Erythroblast (primary cell): ENCODE results near the gene CDC42BPG.
A peak's percentile ranks its signal among the peaks of the same experiment; 100 is the strongest.

Source experiments
- DNase-seq, 2 experiments: peaks; one replicate each; lab custom pipeline; 2025; lab: John Stamatoyannopoulos, UW
- GATA1 ChIP-seq: IDR thresholded peaks from 2 replicates; pipeline ENCODE4 v1.6.1; 2011; ENCODE audit warnings: low read depth, mild to moderate bottlenecking, control low read depth, low read length, moderate library complexity
- POLR2A ChIP-seq: IDR thresholded peaks from 2 replicates; pipeline ENCODE4 v1.6.1; 2011; ENCODE audit warnings: mild to moderate bottlenecking, low read length

Gene CDC42BPG

DNA sequence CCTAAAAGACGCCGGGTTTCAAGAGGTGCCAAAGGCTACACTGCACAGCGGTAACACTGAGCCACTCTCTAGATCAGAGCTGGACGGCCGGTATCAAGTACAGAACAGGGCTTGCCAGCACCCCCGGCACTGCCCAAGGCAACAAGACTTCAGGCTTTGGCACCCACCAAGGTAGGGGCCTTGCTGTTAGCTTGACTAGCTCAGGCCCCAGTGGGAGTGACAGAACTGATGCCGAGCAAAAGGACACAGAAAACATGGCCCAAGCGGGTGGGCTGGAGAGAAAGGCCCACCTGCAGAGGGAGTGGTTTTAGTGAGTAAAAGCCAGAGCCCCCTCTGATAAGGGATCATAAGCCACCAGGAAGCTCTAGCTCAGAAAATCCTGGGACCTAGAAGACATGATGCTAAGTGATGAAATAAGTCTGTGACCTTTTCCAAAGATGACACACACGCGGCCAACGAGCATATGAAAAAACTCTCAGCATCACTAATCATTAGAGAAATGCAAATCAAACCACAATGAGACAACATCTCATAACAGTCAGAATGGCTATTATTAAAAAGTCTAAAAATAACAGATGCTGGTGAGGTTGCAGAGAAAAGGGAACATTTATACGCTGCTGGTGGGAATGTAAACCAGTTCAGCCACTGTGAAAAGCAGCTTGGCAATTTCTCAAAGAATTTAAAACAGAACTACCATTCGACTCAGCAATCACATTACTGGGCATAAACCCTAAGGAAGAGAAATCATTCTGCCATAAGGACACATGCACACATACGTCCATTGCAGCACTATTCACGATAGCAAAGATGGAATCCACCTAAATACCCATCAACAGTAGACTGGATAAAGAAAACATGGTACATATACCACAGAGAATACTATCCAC is 21.1 kb upstream of the CDC42BPG start:
- DNase-seq: no peak
- TF ChIP-seq GATA1: no peak
- TF ChIP-seq POLR2A: no peak

GRCh38 chr11:64864473-64865285 is 20.2 kb upstream of the CDC42BPG start:
- no peak for TF ChIP-seq POLR2A
- DNase-seq: no peak

DNA sequence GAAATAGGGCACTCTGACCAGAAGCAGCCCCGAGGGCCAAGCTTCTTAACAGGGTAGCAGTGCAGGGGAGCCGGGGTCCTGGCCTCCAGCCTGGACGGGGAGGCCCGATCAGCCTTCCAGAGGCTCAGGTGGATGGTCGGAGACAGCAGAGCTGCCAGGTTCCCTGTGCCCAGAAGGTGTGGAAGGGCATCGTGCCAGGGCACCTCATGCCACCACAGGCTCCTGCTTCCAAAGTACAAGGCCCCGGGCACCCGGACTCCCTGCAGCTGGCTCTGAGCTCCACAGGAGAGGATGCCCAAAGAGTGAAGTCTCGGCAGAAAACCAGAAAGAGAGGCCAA is 19.7 kb upstream of the CDC42BPG start:
- no peak for DNase-seq
- TF ChIP-seq GATA1 (no peak), POLR2A (no peak)

DNA sequence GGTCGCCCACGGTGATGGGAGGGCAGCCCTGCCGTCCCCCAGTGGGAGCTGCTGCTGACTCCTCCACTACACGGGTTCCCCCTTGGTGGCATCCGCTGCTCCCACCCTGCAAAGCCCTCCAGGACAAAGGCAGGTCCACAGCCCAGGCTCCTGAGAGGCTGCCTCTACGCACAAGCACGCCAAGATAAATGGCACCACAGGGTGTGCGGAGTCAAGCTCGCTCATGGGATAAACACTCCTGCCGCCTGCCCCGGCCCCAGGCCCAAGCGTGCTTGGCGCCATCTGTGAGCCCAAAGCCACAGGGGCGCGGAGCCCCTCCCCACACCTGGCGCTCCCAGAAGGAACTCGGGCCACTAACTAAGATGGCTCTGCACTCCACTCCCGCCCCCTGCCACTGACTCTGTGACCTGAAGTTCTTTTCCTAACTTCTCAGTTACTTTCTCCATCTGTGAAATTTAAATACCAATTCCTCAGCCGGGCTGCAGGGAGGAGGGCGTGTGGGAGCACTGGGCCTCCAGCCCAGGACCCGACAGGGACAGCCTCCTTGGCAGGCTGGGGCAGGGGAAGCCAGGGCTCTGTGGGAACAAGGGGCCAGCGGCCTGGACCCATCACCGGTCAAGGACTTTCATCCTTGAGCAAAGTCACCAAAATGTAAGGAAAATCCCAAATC is 19.1 kb upstream of the CDC42BPG start:
- DNase-seq: no peak
- TF ChIP-seq POLR2A (no peak), GATA1 (no peak)

DNA sequence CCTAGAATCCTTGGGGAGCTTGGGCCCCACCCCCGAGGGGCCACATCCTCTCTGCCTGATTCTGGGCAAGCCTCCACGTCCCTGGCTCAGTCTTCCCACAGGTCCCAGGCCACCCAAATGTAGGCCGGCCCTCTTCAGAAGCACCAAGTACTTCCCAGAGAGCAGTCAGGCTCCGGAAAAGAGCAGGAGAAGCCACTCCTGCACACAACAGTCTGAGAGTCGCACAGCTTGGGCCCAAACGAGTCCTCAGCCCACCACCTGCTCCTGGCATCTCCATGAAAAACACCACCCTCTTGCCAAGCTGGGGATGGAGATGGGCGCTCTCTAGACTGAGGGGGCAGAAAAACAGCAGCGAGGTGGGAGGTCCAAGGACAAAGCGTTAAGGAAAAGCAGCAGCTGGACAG is 18.5 kb upstream of the CDC42BPG start:
- no peak for DNase-seq
- no peak for TF ChIP-seq GATA1

GRCh38 chr11:64861227-64861975 is 16.9 kb upstream of the CDC42BPG start:
- no peak for DNase-seq
- TF ChIP-seq POLR2A (no peak), GATA1 (no peak)

- DNase-seq: no peak
- TF ChIP-seq GATA1: no peak
- no peak for TF ChIP-seq POLR2A
Observed at GRCh38 chr11:64859542-64860414, 15.3 kb upstream of the CDC42BPG start.

- no peak for TF ChIP-seq GATA1
- no peak for TF ChIP-seq POLR2A
- DNase-seq: no peak
Observed at GRCh38 chr11:64858467-64859263, 14.2 kb upstream of the CDC42BPG start.

DNA sequence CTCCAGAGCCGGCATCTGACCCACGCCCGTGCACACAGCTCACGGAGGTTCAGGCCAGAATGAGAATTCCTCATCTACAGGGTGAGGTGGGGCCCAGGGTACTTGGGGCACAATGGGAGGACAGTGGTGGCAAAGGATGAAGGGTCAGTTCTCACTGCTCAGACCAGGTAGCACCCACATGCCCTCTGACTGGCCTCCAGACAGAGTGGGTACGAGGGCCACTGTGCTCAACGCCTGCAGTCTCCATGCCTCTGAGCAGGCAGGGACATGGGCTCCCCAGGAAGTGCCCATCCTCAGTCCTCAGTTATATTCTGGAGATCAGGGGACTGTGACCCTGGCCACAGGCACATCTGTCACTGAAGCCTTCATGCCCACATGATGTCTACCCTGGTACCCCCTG is 13.0 kb upstream of the CDC42BPG start:
- DNase-seq: no peak
- TF ChIP-seq POLR2A (no peak), GATA1 (no peak)

DNA sequence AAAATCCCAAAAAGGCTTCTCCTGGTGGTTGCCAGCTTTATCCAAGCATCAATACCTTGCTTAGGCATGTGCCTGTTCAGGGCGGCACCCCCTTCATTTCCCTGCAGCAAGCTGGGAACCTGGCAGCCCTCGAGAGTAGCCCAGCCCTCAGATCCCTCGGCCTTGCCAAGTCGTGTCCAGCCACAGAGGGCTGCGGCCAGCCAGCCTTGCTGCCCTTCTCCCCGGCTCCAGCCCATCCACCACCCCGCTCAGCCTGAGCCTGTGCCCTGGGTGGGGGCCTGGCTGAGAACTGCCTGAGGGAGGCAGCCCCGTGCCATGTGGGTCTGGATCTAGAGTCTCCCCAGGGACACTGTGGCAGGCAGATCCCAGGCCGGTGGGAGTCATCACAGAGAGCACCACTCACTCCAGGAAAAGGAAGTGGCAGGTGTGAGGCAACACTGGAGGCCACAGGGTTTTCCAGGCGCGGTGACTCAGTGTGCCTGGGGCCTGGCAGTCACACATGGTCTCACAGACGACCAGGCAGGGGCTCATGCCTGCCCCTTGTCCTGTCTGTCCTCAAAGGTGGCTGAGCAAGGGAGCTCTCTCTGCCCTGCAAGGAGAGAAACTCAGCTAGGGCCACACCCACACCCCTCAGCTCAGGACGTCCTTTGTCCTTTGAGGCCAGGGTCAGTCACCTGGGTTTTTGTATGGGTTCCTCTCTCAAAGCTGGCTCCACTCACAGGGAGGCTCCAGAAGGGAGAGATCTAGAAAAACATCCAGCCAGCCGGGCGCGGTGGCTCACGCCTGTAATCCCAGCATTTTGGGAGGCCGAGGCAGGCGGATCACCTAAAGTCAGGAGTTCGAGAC is 12.2 kb upstream of the CDC42BPG start:
- DNase-seq: peak in 1 of 2 experiments; percentile 43
- TF ChIP-seq GATA1: no peak
- no peak for TF ChIP-seq POLR2A

DNA sequence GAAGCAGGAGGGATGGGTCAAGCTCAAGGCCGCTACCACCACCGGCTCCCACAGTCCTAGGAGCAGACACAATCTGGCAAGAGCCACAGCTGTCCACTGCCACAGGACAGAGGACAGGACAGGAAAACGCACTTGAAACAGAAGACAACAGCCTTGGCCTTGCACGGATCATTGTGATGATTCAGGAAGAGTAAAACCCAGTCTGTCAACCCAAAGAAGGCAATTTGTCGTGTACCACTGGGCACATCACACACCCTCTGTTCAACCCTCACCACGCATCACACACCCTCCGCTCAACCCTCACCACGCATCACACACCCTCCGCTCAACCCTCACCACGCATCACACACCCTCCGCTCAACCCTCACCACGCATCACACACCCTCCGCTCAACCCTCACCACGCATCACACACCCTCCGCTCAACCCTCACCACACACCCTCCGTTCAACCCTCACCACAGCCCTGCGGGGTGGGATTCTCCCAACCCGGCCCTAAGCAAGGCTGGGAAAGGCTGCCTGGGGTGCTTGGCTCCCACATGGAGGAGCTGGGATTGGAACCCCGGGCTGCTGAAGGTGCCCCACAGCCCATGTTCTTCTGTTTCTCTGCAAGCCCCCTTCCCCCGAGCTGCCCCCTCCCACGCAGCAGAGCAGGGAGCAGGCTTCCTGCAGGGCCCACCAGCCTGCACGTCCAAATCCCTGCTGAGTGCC is 11.3 kb upstream of the CDC42BPG start:
- no peak for TF ChIP-seq POLR2A
- TF ChIP-seq GATA1: no peak
- no peak for DNase-seq
